Measurements from ENCODE around the gene ASB12.

GRCh38 chrX:64265265-64265664 is 34.9 kb upstream of the ASB12 start:
- no peak for TF ChIP-seq POLR2AphosphoS5 (IDR thresholded peaks at IDR 0.05; ENCODE audit: insufficient read depth, low read depth, low read length)
- no peak for TF ChIP-seq MAX (IDR thresholded peaks at IDR 0.05; ENCODE audit: insufficient read depth, insufficient read length)
- no peak for TF ChIP-seq CTCF (IDR thresholded peaks at IDR 0.05; ENCODE audit: extremely low read depth in 1 of 2, insufficient read depth in 1 of 2, low read depth in 1 of 2, low read length in 2 of 2)
- TF ChIP-seq GATA2 (IDR thresholded peaks at IDR 0.05; ENCODE audit: insufficient read depth, insufficient read length, low read depth, low read length) = no peak
- TF ChIP-seq EZH2 (IDR thresholded peaks at IDR 0.05; ENCODE audit: borderline replicate concordance, low read depth, low read length, severe bottlenecking) = no peak
- no peak for TF ChIP-seq POLR2A (IDR thresholded peaks at IDR 0.05; ENCODE audit: low read depth, low read length)
- no peak for TF ChIP-seq FOS (IDR thresholded peaks at IDR 0.05; ENCODE audit: borderline replicate concordance, insufficient read depth, low read length)
- no peak for TF ChIP-seq MYC (IDR thresholded peaks at IDR 0.05; ENCODE audit: low read depth, low read length)
